ENCODE results near the gene USP7. TPM values are rescaled to one million over a fixed set of nuclear protein-coding genes. Genes with fewer than 3 reads are reported as not detected.
A peak's percentile ranks its signal among the peaks of the same experiment; 100 is the strongest.

The USP7 gene
- polyA plus RNA-seq, 3 donors: 2.4 to 31.7 (median 4.1) TPM

DNA sequence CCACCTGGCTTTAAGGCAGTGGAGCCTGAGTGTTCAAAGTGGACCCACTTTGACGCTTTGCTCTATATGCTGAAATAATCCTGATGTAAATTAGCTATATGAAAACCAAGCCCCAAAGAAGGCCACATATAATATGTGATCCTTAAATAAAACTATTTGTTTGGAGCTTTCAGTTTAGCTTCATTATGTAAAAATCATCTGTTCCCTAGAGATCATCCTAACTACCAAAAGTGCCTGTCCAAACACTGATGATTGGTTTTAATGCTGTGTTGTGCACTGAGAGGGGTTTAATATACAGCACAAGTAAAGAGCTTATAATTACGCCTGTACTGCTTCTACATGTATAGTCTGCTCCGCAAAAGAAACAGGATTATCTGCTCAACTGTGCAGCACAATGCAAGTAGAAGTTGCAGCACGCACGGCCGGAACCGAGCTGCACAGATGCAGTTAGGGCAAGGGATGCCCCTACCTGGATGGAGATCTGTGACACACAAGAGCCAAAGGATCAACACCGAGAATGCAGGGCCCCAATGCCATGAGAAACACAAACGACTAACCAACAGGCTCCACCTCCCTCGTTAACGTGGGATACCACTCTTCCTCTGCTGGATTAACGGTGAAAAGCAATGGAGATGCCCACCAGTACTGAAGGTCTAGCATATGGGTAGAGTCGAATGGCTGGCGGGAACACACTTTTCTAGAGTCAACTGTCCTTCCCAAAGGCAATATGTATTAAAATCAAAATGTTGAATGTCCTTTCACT lies 20.5 kb downstream of the USP7 start:
- H3K27me3 ChIP-seq (ENCODE audit: control insufficient read depth in 2 of 2, insufficient read depth in 2 of 2, low read length in 2 of 2): no peaks in the 10 kb centered on the region
- H3K4me1 ChIP-seq (ENCODE audit: control insufficient read depth in 1 of 2, insufficient read depth in 2 of 2, low read length in 2 of 2): peaks cover 48 to 71% of the 10 kb centered on the region in 2 donors
- H3K79me2 ChIP-seq (ENCODE audit: insufficient read depth, low read length): peaks cover 100% of the 10 kb centered on the region
- Mint-ChIP-seq H3K9me3 (no peaks in the 10 kb centered on the region), H3K4me1 (peaks cover 83% of the 10 kb centered on the region), H3K27me3 (ENCODE audit: low read depth in 3 of 3) (no peaks in the 10 kb centered on the region), H3K27ac (peak overlapping the region in 3 of 7 donors; percentile 1 to 54 (median 46)), H3K36me3 (no peaks in the 10 kb centered on the region), H3K4me3 (no peak overlapping the region)
- H3K9me3 ChIP-seq (replicated peaks in 1 of 2; ENCODE audit: control insufficient read depth in 1 of 2, insufficient read depth in 1 of 2, low read length in 2 of 2): no peaks in the 10 kb centered on the region
- H3K36me3 ChIP-seq (replicated peaks in 1 of 2; ENCODE audit: control insufficient read depth in 1 of 2, insufficient read depth in 2 of 2, low read length in 2 of 2): no peaks in the 10 kb centered on the region
- no peak overlapping the region for H2AFZ ChIP-seq (ENCODE audit: insufficient read depth, low read depth, low read length, poor library complexity, severe bottlenecking)
- no peak overlapping the region for H3K9ac ChIP-seq (ENCODE audit: insufficient read depth, low read length, poor library complexity, severe bottlenecking)
- no peak for DNase-seq
- intact Hi-C loops (cut with micrococcal nuclease): loop anchor here in 1 of 2 donors (10.0 kb wide), 2 partner anchors 62 to 192 kb away; no protein-coding TSS in a partner anchor
- TF ChIP-seq, protein P1, sequence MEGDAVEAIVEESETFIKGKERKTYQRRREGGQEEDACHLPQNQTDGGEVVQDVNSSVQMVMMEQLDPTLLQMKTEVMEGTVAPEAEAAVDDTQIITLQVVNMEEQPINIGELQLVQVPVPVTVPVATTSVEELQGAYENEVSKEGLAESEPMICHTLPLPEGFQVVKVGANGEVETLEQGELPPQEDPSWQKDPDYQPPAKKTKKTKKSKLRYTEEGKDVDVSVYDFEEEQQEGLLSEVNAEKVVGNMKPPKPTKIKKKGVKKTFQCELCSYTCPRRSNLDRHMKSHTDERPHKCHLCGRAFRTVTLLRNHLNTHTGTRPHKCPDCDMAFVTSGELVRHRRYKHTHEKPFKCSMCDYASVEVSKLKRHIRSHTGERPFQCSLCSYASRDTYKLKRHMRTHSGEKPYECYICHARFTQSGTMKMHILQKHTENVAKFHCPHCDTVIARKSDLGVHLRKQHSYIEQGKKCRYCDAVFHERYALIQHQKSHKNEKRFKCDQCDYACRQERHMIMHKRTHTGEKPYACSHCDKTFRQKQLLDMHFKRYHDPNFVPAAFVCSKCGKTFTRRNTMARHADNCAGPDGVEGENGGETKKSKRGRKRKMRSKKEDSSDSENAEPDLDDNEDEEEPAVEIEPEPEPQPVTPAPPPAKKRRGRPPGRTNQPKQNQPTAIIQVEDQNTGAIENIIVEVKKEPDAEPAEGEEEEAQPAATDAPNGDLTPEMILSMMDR (IDR thresholded peaks at IDR 0.05): no peak
- peaks cover 100% of the 10 kb centered on the region for H4K20me1 ChIP-seq (ENCODE audit: insufficient read depth, low read length)
- WGBS (ENCODE audit: insufficient coverage): 97% methylated on average over 6 of the region's 14 CpGs
- peak overlapping the region in 1 of 2 donors; percentile 56 for H3K27ac ChIP-seq (ENCODE audit: low read depth in 1 of 2, low read length in 2 of 2)
- H3K4me2 ChIP-seq (replicated peaks; ENCODE audit: extremely low read depth, low read length, poor library complexity, severe bottlenecking): peak overlapping the region; percentile 74
- no peak overlapping the region for H3K4me3 ChIP-seq (replicated peaks in 1 of 3; ENCODE audit: low read depth in 2 of 3, low read length in 3 of 3)

DNA sequence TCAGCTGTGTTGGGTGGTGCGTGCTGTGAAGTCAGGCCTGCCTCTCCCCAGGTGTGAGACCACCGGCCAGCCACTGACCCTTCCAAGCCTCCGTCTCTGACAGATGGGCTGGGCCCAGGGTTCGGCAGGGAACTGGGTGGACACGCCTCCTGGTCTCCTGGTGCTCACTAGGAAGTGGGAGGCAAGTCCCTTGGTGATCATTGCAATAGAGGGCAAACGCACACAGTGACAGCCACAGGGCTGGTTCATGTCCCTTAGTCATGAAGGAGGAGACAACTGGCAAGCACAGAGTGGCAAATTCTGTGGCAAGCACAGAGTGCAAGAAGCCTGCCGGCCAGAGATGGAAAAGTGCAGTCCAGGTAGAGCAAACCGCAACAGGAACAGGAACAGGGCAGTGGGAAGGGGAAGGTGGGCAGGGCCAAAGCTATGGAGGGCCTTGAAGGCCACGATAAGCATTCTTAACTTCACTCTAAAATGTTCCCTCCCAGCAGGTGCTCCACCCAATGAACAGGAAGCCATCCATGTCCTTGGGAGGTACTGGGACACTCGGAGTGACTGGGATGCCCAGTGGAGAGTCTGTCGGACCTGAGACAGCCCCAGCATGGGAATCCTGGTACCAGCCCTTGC lies 21.9 kb downstream of the USP7 start:
- Mint-ChIP-seq H3K27ac (peak overlapping the region in 4 of 7 donors; percentile 8 to 80 (median 56)), H3K9me3 (no peaks in the 10 kb centered on the region), H3K36me3 (no peaks in the 10 kb centered on the region), H3K4me3 (no peak overlapping the region), H3K27me3 (ENCODE audit: low read depth in 3 of 3) (no peaks in the 10 kb centered on the region), H3K4me1 (peaks cover 84% of the 10 kb centered on the region)
- H3K4me1 ChIP-seq (ENCODE audit: control insufficient read depth in 1 of 2, insufficient read depth in 2 of 2, low read length in 2 of 2): peaks cover 46 to 57% of the 10 kb centered on the region in 2 donors
- H4K20me1 ChIP-seq (ENCODE audit: insufficient read depth, low read length): peaks cover 100% of the 10 kb centered on the region
- H3K36me3 ChIP-seq (replicated peaks in 1 of 2; ENCODE audit: control insufficient read depth in 1 of 2, insufficient read depth in 2 of 2, low read length in 2 of 2): no peaks in the 10 kb centered on the region
- no peak overlapping the region for H3K9ac ChIP-seq (ENCODE audit: insufficient read depth, low read length, poor library complexity, severe bottlenecking)
- H3K4me2 ChIP-seq (replicated peaks; ENCODE audit: extremely low read depth, low read length, poor library complexity, severe bottlenecking): peak overlapping the region; percentile 9
- DNase-seq: peak in 2 of 3 donors; percentile 65 to 71
- no peaks in the 10 kb centered on the region for H3K27me3 ChIP-seq (ENCODE audit: control insufficient read depth in 2 of 2, insufficient read depth in 2 of 2, low read length in 2 of 2)
- H3K9me3 ChIP-seq (replicated peaks in 1 of 2; ENCODE audit: control insufficient read depth in 1 of 2, insufficient read depth in 1 of 2, low read length in 2 of 2): no peaks in the 10 kb centered on the region
- WGBS (ENCODE audit: insufficient coverage): 76% methylated on average over 6 of the region's 11 CpGs
- intact Hi-C loops (cut with micrococcal nuclease): loop anchor here in 1 of 2 donors (10.0 kb wide), 2 partner anchors 63 to 193 kb away; no protein-coding TSS in a partner anchor
- H3K4me3 ChIP-seq (replicated peaks in 1 of 3; ENCODE audit: low read depth in 2 of 3, low read length in 3 of 3): peak overlapping the region in 1 of 3 experiments; percentile 16
- peak overlapping the region in 1 of 2 donors; percentile 56 for H3K27ac ChIP-seq (ENCODE audit: low read depth in 1 of 2, low read length in 2 of 2)
- TF ChIP-seq, protein P1 (IDR thresholded peaks at IDR 0.05): no peak
- H3K79me2 ChIP-seq (ENCODE audit: insufficient read depth, low read length): peaks cover 100% of the 10 kb centered on the region
- no peak overlapping the region for H2AFZ ChIP-seq (ENCODE audit: insufficient read depth, low read depth, low read length, poor library complexity, severe bottlenecking)
